T1000 (cell line): ENCODE data around the gene BLM.
A peak's percentile ranks its signal among the peaks of the same experiment; 100 is the strongest.
"Not testable (repeated sequence)": the region's sequence is repeated elsewhere in the genome, so short reads cannot be mapped to it uniquely, and the experiment has no call there.

Experiments
- DNase-seq: peaks from one replicate; lab custom pipeline; 2025; ENCODE audit warnings: mixed read lengths; lab: John Stamatoyannopoulos, UW

Gene BLM

GRCh38 chr15:90740545-90740944 is 23.4 kb downstream of the BLM start:
- DNase-seq: not testable (repeated sequence)

GRCh38 chr15:90742087-90742486 is 24.9 kb downstream of the BLM start:
- DNase-seq: no peak

GRCh38 chr15:90743407-90743806 is 26.3 kb downstream of the BLM start:
- no peak for DNase-seq

- DNase-seq: no peak
These were observed 27.7 kb downstream of the BLM start for GRCh38 chr15:90744759-90745402.

- no peak for DNase-seq
These were observed 32.6 kb downstream of the BLM start for GRCh38 chr15:90749754-90750153.

GRCh38 chr15:90750186-90750585 is 33.0 kb downstream of the BLM start:
- DNase-seq: no peak

- no peak for DNase-seq
These were observed 34.2 kb downstream of the BLM start for GRCh38 chr15:90751300-90751825.

GRCh38 chr15:90756916-90757315 is 39.8 kb downstream of the BLM start:
- DNase-seq: no peak

- no peak for DNase-seq
These were observed 40.3 kb downstream of the BLM start for GRCh38 chr15:90757461-90757860.

GRCh38 chr15:90760661-90761232 is 43.6 kb downstream of the BLM start:
- no peak for DNase-seq

- no peak for DNase-seq
These were observed 44.5 kb downstream of the BLM start for GRCh38 chr15:90761629-90762028.

- DNase-seq: no peak
These were observed 45.0 kb downstream of the BLM start for GRCh38 chr15:90762109-90762508.

- no peak for DNase-seq
These were observed 46.4 kb downstream of the BLM start for GRCh38 chr15:90763366-90764099.

GRCh38 chr15:90765531-90765930 is 48.4 kb downstream of the BLM start:
- no peak for DNase-seq

- DNase-seq: no peak
These were observed 48.8 kb downstream of the BLM start for GRCh38 chr15:90765966-90766365.

- no peak for DNase-seq
These were observed 52.2 kb downstream of the BLM start for GRCh38 chr15:90769375-90769774.

GRCh38 chr15:90773485-90773884 is 56.3 kb downstream of the BLM start:
- DNase-seq: no peak

- DNase-seq: peak; percentile 8
These were observed 57.8 kb downstream of the BLM start for GRCh38 chr15:90774731-90775514.

GRCh38 chr15:90780916-90781315 is 63.8 kb downstream of the BLM start:
- no peak for DNase-seq

- no peak for DNase-seq
These were observed 65.3 kb downstream of the BLM start for GRCh38 chr15:90782442-90782841.

- no peak for DNase-seq
These were observed 70.7 kb downstream of the BLM start for GRCh38 chr15:90787881-90788280.

- no peak for DNase-seq
These were observed 72.3 kb downstream of the BLM start for GRCh38 chr15:90789462-90789861.
